Activated naive CD4-positive, alpha-beta T cell treated with anti-CD3 and anti-CD28 coated beads, Interleukin-2, amount 10 ng/mL, durations not matched to agents 7 days and 5 days (primary cell): ENCODE measurements around the gene ELMO1.

ENCODE experiments used
- CTCF ChIA-PET: fragments of 350-600 bp; sonication (Branson Sonifier 250); formaldehyde crosslinking; loops from one replicate; lab custom pipeline; 2021; ENCODE audit warnings: antibody characterized with exemption; lab: Charles Lee
- DNase-seq: peaks from one replicate; pipeline ENCODE4 v3.0.0-alpha.2; 2020
- H3K27ac Mint-ChIP-seq: one replicate; pipeline ENCODE4 v1.8.0; 2021; ENCODE audit warnings: mild to moderate bottlenecking, moderate library complexity, mixed read lengths
- H3K27me3 Mint-ChIP-seq: one replicate; pipeline ENCODE4 v1.8.0; 2021; ENCODE audit warnings: mild to moderate bottlenecking, mixed read lengths
- H3K36me3 Mint-ChIP-seq: one replicate; pipeline ENCODE4 v1.8.0; 2021; ENCODE audit warnings: mixed read lengths
- H3K4me1 Mint-ChIP-seq: one replicate; pipeline ENCODE4 v1.8.0; 2021; ENCODE audit warnings: mixed read lengths
- H3K4me3 Mint-ChIP-seq: one replicate; pipeline ENCODE4 v1.8.0; 2021; ENCODE audit warnings: mild to moderate bottlenecking, moderate library complexity, mixed read lengths
- H3K9me3 Mint-ChIP-seq: one replicate; pipeline ENCODE4 v1.8.0; 2021; ENCODE audit warnings: mixed read lengths

ELMO1 gene

DNA sequence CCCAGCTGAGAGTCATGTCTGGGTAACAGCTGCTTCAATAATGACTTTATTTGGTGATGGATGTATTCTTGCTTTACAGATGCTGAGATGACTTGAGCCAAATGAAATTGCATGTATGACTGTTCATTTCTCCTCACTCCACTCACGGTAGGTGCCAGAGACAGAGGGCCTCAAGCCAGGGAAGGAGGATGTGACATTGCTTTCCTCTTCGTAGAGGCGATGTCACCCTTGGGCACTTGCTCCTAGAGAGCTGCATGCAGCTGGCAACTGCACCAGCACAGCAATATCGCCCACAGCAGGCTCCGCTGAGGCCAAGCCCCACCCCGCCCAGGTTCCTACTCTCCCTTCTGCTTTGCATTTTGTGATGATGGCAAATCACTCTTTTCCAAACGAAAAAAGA lies 607.8 kb downstream of the ELMO1 start:
- DNase-seq = no peak
- CTCF ChIA-PET = no interaction called here
- H3K4me1 Mint-ChIP-seq = no peaks in the 10 kb centered on the region
- H3K27me3 Mint-ChIP-seq = no peaks in the 10 kb centered on the region
- H3K4me3 Mint-ChIP-seq = no peak overlapping the region
- H3K9me3 Mint-ChIP-seq = no peaks in the 10 kb centered on the region
- no peak overlapping the region for H3K27ac Mint-ChIP-seq
- H3K36me3 Mint-ChIP-seq = peaks cover 4% of the 10 kb centered on the region

DNA sequence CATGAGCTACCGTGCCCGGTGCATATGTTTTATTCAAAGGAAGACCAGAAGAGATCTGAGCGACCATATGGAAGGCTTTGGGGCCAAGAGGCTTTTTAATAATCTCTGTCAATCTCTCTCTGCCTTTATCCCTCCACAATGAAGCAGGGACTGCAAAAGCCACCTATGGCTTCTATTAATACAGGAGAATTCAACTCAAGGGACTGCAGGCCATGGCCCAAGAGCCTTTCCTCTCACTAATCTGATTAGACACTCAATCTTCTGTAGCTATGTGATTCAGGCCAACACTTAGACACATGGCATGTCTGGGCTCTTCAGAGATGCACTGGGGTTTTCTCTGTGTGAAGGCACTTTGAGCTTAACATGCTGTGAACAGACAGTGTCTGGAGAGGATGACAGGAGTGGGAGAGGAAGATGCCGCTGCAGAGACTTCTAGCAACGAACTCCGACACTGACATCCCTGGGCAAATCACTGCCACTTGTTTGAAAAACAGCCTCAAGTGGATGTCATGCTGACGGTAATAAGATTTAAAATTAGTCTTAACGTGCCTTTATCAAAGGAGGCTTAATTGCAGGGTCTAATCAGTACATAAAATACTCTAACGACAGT lies 609.9 kb downstream of the ELMO1 start:
- Mint-ChIP-seq H3K4me1 (no peaks in the 10 kb centered on the region), H3K27me3 (peaks cover 6% of the 10 kb centered on the region), H3K36me3 (peaks cover 1% of the 10 kb centered on the region), H3K9me3 (no peaks in the 10 kb centered on the region), H3K4me3 (no peak overlapping the region), H3K27ac (no peak overlapping the region)
- CTCF ChIA-PET = interaction anchor here (0.6 kb wide), 1 partner anchor 351 kb away, joined by 3 read pairs; no protein-coding TSS in a partner anchor
- DNase-seq = no peak

DNA sequence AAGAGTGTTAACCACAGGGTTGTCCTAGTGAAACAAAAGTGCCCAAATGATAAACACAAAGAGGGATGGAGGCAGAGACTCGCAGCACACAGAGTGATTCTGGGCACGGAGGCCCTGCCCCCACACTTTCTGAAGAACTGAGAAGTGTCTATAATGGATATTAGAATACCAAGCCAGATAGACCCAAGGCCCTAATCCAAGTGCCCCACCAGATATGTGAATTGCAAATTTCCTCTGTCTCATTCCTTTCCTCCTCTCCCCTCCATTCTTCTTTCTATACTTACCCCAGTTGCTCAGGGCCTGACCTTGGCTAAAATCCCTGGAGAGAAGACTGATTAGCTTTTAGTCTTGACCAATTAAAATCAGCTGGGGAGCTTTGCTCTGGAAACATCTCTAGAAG lies 617.6 kb downstream of the ELMO1 start:
- no peak overlapping the region for H3K27ac Mint-ChIP-seq
- no peak overlapping the region for H3K4me3 Mint-ChIP-seq
- CTCF ChIA-PET = no interaction called here
- H3K9me3 Mint-ChIP-seq = peaks cover 1% of the 10 kb centered on the region
- DNase-seq = no peak
- H3K4me1 Mint-ChIP-seq = no peaks in the 10 kb centered on the region
- H3K27me3 Mint-ChIP-seq = peaks cover 6% of the 10 kb centered on the region
- peaks cover 3% of the 10 kb centered on the region for H3K36me3 Mint-ChIP-seq

DNA sequence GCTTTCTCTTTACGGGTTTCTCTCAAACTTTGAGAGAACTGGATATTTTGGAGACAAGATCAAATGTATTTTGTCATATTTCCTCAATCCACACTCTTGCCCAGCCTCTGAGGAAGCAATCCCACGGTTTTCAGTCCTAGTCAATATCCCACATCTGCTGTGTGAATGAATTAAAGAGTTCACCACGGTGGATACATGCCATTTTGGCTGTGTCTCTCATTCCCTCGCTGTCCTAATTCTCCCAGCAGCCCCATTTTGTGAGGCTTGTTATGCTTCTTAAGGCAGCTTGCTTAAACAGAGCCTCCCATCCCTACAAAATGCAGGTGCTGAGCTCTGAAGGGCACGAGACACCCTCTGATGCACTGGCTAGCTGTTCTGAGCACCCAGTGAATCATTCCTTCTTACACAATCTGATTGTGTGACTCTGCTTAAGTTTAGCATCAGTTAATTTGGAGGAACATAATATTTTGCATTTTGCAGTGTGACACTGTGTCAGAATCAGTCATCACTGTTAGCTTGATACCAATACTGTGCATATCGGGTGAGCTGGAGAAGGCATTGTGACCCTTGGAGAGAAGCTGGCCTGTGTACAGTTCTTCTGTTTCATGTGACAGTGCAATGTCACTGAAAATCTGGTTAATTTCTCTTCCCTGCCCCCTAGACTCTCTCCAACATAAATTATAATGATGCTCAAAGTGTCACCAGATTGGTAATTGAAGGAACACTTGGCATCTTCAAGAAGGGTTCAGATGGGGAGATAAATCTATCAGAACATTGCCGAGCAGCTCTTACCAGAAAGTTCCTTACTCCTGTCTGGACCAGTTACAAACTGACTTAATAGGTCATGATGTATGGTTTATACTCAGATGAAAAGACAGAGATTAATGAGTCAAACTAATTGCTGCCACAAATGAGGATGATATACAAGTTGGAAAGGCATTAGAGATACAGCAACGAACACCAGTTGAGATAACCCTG lies 620.6 kb downstream of the ELMO1 start:
- CTCF ChIA-PET = no interaction called here
- no peaks in the 10 kb centered on the region for H3K27me3 Mint-ChIP-seq
- peaks cover 1% of the 10 kb centered on the region for H3K9me3 Mint-ChIP-seq
- H3K4me3 Mint-ChIP-seq = no peak overlapping the region
- no peaks in the 10 kb centered on the region for H3K4me1 Mint-ChIP-seq
- no peak for DNase-seq
- H3K27ac Mint-ChIP-seq = no peak overlapping the region
- peaks cover 2% of the 10 kb centered on the region for H3K36me3 Mint-ChIP-seq

DNA sequence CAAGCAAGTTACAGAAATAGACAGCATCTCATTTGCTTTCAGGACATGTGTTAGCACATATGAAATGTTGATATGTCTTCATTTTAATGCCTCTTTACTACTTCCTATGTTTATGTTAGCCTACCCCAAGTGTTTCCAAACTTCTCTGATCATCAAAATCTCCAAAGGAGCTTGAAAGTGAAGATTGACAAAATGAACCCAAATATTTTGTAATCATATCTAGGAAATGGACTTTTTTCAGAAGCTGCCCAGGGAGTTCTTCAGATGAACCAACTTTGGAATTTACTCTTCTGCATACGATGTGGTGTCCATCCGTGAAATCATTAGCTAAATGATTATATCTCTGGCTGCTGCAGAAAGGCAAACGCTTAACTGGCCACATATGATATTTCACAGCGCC lies 623.2 kb downstream of the ELMO1 start:
- H3K4me1 Mint-ChIP-seq = no peaks in the 10 kb centered on the region
- peaks cover 2% of the 10 kb centered on the region for H3K36me3 Mint-ChIP-seq

DNA sequence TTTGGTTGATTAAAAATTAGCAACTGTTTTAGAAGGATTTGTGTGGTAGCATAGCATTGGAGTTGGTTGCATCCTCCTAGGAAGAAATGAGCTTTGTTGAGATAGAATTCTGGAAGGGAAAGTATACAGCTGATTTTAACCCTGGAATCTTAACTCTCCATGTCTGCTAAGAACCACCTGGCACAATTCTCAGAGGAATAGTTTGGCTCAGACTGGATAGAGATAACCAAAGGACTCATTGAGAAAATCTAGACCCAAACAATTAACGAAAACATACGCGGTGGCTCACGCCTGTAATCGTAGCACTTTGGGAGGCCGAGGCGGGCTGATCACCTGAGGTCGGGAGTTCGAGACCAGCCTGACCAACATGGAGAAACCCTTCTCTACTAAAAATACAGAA lies 625.3 kb downstream of the ELMO1 start:
- Mint-ChIP-seq H3K27me3 (no peaks in the 10 kb centered on the region), H3K36me3 (no peaks in the 10 kb centered on the region), H3K4me3 (no peak overlapping the region), H3K9me3 (no peaks in the 10 kb centered on the region), H3K27ac (no peak overlapping the region), H3K4me1 (no peaks in the 10 kb centered on the region)
- DNase-seq = no peak
- CTCF ChIA-PET = no interaction called here

More for the DNA sequence above, 623.2 kb downstream of the ELMO1 start:
- no peaks in the 10 kb centered on the region for H3K27me3 Mint-ChIP-seq
- no peak overlapping the region for H3K4me3 Mint-ChIP-seq
- no peak overlapping the region for H3K27ac Mint-ChIP-seq
- no peaks in the 10 kb centered on the region for H3K9me3 Mint-ChIP-seq
- no peak for DNase-seq
- CTCF ChIA-PET = no interaction called here

DNA sequence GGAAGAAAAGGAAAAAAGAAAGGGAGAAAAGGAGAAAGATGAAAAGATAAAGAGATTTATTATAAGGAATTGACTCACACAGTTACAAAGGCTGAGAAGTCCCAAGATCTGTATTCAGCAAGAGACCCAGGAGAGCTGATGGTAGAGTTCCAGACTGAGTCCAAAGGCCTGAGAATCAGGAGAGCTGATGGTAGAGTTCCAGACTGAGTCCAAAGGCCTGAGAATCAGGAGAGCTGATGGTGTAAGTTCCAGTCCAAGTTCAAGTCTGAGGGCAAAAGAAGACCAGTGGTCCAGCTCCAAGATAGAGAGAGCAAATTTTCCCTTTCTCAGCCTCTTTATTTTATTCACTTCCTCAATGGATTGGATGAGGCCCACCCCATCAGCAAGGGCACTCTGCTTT lies 627.0 kb downstream of the ELMO1 start:
- H3K4me1 Mint-ChIP-seq = no peaks in the 10 kb centered on the region
- no peak overlapping the region for H3K4me3 Mint-ChIP-seq
- H3K27ac Mint-ChIP-seq = no peak overlapping the region
- H3K9me3 Mint-ChIP-seq = no peaks in the 10 kb centered on the region
- no peaks in the 10 kb centered on the region for H3K27me3 Mint-ChIP-seq
- CTCF ChIA-PET = no interaction called here
- H3K36me3 Mint-ChIP-seq = no peaks in the 10 kb centered on the region
- DNase-seq = no peak

DNA sequence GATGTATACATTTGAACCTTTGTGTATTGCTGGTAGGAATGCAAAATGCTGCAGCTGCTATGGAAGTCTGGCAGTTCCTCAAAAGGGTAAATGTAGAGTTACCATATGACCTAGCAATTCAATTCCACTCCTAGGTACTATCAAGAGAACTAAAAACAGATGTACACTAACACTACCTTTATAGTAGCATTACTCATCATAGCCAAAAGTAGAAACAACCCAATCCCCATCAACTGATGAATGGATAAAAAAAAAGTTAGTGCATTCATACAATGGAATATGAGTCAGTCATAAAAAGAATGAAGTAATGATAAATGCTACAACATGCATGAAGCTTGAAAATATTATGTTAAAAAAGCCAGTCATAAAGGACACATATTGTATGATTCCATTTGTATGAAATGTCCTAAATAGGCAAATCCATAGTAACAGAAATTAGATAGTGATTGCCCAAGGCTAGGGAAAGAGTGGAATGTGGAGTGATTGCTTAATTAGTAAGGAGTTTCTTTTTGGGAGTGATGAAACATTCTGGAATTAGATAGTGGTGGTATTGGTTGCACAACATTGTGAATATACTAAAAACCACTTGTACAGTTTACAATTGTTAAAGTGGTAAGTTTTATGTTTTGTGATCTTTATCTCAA lies 628.0 kb downstream of the ELMO1 start:
- no peaks in the 10 kb centered on the region for H3K36me3 Mint-ChIP-seq
- H3K4me3 Mint-ChIP-seq = no peak overlapping the region
- H3K9me3 Mint-ChIP-seq = no peaks in the 10 kb centered on the region
- no peaks in the 10 kb centered on the region for H3K27me3 Mint-ChIP-seq
- DNase-seq = no peak
- no peak overlapping the region for H3K27ac Mint-ChIP-seq
- H3K4me1 Mint-ChIP-seq = no peaks in the 10 kb centered on the region
- CTCF ChIA-PET = no interaction called here

DNA sequence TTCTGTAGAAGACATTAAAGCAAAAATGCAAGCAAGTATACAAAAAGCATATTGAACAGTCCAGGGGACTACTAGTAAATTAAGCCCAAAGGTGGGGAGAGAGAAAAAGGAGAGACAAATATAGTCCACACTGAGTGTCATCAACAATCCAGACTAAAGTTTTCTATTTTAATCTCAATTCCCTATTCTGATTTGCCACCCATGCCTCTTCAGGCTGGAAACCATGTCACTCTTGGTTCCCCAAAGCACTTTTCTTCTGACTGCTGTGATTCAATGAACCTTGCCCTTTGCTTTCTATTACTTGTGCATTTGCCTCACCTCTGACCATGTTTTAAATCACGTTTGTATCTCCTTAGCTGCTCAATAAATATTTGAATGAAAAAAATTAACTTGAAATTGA lies 629.0 kb downstream of the ELMO1 start:
- no peak for DNase-seq
- Mint-ChIP-seq H3K27me3 (no peaks in the 10 kb centered on the region), H3K36me3 (no peaks in the 10 kb centered on the region), H3K4me3 (no peak overlapping the region), H3K27ac (no peak overlapping the region), H3K9me3 (no peaks in the 10 kb centered on the region), H3K4me1 (no peaks in the 10 kb centered on the region)
- CTCF ChIA-PET = no interaction called here

DNA sequence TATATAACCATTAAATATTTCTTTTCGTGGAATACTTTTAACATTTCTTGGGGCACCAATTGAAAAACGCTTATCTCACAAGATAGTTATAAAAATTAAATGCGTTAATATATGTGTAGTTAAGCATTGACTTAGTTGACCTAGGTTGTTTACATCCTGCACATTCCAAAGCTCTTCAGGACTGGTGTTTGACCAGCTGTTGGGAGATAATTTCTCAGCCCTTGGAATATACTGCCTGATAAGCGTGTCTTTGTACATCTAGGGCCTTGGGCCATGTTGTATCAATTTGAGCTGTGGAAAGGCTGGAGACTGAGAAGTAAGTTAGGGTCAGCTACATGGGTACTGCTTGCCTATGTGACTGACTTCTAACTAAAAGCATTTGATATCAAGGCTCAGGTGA lies 634.4 kb downstream of the ELMO1 start:
- DNase-seq = no peak
- CTCF ChIA-PET = no interaction called here
- no peaks in the 10 kb centered on the region for H3K27me3 Mint-ChIP-seq
- H3K27ac Mint-ChIP-seq = no peak overlapping the region
- no peaks in the 10 kb centered on the region for H3K36me3 Mint-ChIP-seq
- H3K9me3 Mint-ChIP-seq = no peaks in the 10 kb centered on the region
- H3K4me3 Mint-ChIP-seq = no peak overlapping the region
- H3K4me1 Mint-ChIP-seq = no peaks in the 10 kb centered on the region

DNA sequence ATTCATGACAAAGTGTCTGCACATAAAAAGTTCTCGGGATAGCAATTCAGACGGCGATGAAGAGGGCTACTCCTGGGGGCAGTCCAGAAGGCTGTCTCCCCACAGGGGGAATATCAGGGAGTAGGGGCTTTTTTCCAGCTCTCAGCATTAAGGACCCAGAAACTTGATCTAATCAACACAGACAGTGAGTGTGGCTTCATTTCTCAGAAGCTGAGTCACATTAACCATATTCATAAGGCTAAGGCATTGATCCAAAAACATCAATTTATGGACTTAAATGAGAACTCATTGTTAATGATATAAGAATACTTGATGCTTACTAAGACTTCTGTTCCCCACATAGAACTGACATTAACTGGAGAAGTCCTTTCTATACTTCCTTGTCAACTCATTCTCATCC lies 636.9 kb downstream of the ELMO1 start:
- Mint-ChIP-seq H3K36me3 (no peaks in the 10 kb centered on the region), H3K27ac (no peak overlapping the region), H3K27me3 (peaks cover 7% of the 10 kb centered on the region), H3K4me1 (no peaks in the 10 kb centered on the region), H3K4me3 (no peak overlapping the region), H3K9me3 (no peaks in the 10 kb centered on the region)
- CTCF ChIA-PET = no interaction called here
- DNase-seq = no peak

DNA sequence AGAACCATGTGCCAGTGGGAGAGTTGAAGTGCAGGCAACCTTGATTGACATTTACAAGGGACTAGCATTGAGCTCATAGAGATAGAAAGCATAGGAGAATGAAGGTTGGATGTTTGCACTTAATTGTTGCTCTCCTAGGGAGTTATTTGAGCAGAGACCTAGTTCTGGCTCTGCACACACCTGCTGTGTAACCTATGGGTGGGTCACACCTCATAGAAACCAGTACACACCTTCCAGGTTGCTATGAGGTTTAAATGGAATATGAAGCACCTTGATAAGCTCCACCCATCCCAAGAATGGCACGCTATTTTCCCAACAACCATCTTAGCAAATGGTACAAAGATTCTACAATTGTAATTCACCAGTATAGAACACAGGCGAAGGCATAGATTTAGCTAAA lies 638.2 kb downstream of the ELMO1 start:
- CTCF ChIA-PET = interaction anchor here (0.6 kb wide), 1 partner anchor 323 kb away, joined by 4 read pairs; no protein-coding TSS in a partner anchor
- Mint-ChIP-seq H3K36me3 (no peaks in the 10 kb centered on the region), H3K9me3 (no peaks in the 10 kb centered on the region), H3K4me1 (no peaks in the 10 kb centered on the region), H3K27me3 (peaks cover 13% of the 10 kb centered on the region), H3K4me3 (no peak overlapping the region), H3K27ac (no peak overlapping the region)
- no peak for DNase-seq

DNA sequence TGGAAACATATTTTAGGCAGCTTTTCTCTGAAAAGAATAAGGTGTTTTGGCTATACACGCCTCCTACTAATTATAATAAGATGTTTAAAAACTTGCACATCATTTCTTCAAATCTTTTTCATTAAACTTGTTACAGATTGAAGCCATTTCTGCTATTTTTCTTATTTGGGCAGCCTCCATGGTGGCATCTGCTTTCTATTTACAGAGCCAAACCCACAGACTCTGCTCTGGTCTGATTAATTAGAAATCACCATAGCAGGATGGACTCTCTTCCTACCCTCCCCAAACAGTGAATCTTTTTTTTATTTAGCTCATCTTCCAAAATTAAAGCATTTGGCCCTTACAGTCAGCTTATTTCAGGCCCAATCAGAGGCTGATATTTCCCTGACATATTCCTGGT lies 638.6 kb downstream of the ELMO1 start:
- DNase-seq = no peak
- Mint-ChIP-seq H3K36me3 (peaks cover 2% of the 10 kb centered on the region), H3K9me3 (no peaks in the 10 kb centered on the region), H3K27ac (no peak overlapping the region), H3K4me3 (no peak overlapping the region), H3K27me3 (peaks cover 18% of the 10 kb centered on the region), H3K4me1 (no peaks in the 10 kb centered on the region)
- CTCF ChIA-PET = no interaction called here

DNA sequence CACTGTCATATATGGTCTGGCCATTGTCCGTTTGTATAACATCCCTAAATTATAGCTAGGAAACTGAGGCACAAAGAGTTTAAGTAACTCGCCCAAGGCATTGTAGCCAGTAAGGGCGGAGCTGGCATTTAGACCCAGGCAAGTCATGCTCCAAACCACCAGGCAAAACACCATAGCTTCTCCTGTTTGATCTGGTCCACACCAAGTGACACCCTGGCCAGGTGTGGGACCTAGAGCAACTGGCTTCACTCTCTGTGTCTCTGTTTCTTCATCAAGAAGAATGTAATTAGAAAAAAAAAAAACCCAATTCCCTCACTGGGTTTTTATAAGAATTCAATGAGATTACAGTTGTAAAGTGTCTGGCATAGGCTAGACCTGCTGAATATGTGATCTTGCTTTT lies 639.2 kb downstream of the ELMO1 start:
- CTCF ChIA-PET = no interaction called here
- no peaks in the 10 kb centered on the region for H3K9me3 Mint-ChIP-seq
- H3K4me3 Mint-ChIP-seq = no peak overlapping the region
- DNase-seq = no peak
- no peak overlapping the region for H3K27ac Mint-ChIP-seq
- peaks cover 18% of the 10 kb centered on the region for H3K27me3 Mint-ChIP-seq
- H3K4me1 Mint-ChIP-seq = no peaks in the 10 kb centered on the region
- peaks cover 2% of the 10 kb centered on the region for H3K36me3 Mint-ChIP-seq
